LoVo (cell line): ENCODE measurements around the gene ROPN1.
A peak's percentile ranks its signal among the peaks of the same experiment; 100 is the strongest.
"Not testable (repeated sequence)": the region's sequence is repeated elsewhere in the genome, so short reads cannot be mapped to it uniquely, and the experiment has no call there.

ENCODE experiments used
- DNase-seq: peaks from one replicate; pipeline ENCODE4 v3.0.0-alpha.2; 2016; ENCODE audit warnings: low spot score

ROPN1 gene

DNA sequence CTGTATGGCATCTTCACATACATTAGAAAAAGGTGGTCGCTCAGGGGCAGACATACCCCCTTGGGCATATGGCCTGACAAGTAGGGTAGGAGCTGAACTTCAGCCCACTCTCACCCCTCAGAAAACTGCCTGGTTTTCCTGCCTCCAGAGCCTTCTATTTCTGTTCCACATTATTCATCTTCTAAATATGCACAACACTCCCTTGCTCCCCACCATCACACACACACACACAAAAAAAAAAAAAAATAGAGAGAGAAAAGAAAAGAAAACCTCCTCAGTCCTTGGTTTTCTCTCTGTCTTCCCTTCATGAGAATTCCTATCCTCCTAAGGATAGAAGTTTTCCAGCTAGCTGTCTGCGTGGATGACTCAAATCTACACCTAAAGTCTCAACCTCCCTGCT lies 5.6 kb upstream of the ROPN1 start:
- DNase-seq: no peak

DNA sequence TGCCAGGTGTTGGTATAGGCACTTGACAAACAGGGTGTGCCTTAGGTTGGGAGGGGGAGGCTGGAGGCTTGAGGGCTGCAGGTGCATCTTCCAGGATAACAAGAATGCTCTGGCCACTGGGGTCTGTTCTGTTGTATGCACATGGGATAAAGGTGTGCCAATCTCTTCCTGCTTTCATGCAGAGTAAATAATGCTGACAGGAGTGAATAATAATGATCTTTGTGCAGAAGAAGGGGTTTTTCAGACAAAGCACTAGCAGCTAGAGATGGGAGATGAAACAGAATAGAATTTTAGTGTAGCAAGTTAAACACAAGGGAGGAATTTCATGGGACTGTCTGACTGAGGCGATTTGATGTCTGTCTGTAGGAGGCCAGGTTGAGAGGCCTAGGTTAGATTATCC lies 1.9 kb upstream of the ROPN1 start:
- DNase-seq: no peak

DNA sequence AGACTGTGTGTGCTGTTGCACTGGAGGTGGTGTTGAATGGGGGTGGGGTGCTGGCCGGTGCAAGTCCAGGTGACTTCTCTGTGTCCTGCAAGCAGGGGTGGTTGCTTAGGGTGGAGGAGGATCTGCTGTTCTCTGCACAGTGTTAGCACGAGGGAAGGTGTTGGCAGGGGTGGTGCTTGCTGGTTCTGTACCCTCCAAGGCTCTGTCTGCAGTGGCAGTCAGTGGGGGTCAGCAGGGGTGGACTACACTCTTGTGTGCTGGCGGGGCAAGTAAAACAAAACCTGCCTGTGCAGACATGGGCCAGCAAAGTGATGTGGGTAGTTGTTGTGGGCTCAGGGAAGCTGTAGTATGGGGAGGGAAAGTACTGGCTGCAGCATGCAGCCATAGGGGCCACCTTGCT lies 5.5 kb downstream of the ROPN1 start:
- no peak for DNase-seq

DNA sequence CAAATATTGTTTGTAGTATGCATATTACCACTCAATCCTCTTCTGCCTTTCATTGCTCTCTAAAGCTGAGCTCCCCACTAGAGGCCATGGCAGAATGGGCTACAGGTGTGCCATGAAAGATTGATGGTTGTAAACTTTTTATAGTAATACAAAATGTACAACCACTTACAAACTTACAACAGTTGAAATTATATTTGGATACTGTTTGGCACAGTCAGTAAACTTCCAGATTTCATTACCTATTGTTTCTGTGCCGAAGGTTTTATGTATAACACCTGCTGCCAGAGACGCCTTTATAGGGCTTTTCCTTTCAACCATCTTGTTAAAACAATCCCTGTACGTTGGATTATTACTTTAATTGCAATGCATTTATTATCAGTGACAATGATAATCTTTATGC lies 7.0 kb downstream of the ROPN1 start:
- no peak for DNase-seq

DNA sequence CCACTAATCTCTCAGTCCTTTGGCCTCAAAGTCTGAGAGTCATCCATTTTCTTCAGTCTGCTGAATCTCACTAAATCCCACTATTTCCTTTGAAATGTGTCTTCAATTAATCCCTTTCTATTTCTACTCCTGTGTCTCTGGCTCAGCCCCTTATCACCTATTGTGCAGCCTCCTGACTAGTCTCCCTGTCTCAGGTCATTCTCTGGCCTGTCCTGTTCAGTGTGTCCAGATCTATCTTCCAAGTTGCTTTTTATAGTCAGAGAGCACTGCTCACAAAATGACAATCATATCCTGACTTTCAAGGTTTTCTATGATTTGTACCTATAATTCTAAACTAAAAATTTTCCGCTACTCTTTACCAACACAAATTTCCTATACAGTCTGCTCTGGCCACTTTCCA lies 7.6 kb downstream of the ROPN1 start:
- no peak for DNase-seq

DNA sequence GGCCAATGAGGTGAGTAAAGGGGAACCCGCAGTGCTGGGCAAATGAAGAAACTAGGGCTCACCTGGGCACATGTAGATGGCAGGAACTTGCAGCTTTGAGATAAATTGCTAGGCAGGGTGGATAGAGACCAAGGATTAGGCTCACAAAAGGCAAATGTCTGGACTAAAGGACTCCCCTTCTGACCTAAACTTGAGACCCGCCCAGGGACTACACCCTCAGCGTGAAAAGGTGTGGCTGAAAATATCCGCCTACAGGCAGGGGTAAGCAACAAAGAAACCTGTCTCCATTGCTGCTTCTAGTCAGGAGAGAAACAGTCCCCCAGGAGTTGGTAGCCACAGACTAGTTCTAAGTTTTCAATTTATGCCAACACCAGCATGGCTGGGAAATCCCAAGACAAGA lies 10.6 kb downstream of the ROPN1 start:
- not testable (repeated sequence) for DNase-seq

DNA sequence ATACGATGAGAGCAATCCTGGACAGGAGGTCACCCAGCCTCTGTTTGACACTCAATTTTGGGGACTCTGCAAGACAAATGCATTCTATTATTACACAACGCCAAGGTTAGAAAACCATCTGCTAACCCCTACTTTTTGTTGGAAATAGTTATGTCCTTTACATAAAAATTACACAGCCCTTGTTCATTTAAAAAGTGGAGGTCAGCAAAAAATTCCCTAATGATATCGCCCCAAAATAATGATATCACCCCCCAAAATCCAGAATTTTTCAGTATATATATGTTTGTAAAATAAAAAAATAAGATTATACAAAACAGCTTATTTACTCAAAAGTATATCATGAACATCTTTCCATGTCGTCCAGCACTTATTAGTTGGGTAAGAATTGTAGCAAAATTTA lies 11.4 kb downstream of the ROPN1 start:
- no peak for DNase-seq

DNA sequence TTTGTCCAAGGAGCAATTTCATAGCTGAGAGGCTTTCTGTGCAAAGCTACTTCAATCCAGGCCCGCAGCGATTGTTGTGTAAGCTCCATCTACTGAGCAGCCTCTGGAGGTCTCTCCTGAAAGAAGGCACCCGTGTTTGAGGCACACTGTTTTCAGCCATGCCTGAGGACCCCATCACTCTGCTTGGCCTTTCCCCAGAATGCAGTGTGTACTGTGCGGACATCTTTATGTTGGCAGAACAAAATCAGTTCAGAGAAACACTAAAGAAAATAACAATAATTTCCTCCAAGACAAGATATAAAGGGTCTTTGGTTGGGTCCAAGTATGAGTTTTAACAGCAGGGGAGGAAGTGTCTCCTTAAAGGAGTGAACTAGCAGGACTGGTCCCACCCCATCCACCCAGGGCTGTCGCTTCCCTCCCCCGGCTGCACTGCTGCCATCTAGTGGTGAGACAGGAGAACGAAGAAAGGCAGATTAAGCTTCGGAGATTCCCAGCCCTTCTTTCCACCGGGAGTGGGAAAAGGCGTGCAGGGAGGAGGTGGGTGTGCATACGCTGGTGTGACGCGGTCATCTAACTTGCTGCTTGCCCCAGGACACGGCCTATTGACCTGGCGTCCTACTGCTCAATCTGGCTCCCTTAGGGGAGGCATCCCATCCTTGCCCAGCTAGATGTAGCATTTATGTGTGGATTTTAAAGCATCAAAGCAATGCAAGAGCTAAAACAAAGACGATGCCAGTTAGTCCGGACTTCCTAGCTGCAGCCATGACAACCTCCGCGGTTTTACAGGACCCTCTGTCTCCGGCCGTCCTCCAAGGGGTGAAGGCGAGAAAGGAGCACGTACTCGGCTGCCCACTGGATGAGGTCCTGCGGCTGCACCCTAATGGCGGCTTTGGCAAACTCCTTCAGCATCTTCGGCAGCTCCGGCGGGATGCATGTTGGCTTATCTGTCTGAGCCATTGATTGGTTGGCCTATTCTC lies 12.1 kb downstream of the ROPN1 start:
- DNase-seq: peak; percentile 16

DNA sequence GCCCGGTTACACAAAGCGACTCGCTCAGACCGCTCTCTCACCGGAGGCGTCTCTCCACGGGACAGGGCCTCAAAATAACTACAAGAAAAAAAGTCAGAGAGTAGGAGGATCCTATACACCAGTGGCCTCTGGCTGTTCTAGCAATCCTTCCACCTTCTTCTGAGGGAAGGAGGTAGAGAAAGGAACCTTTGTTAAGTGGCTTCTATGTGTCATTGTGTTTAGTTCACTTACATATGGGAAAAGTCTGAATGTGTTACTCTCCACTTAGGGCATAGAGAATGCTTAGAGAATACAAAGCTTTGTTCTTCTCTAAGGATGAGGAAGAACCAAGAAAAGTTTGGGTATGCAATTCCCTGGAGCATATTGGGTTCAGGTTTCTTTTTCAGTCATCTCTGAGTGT lies 15.0 kb downstream of the ROPN1 start:
- not testable (repeated sequence) for DNase-seq

DNA sequence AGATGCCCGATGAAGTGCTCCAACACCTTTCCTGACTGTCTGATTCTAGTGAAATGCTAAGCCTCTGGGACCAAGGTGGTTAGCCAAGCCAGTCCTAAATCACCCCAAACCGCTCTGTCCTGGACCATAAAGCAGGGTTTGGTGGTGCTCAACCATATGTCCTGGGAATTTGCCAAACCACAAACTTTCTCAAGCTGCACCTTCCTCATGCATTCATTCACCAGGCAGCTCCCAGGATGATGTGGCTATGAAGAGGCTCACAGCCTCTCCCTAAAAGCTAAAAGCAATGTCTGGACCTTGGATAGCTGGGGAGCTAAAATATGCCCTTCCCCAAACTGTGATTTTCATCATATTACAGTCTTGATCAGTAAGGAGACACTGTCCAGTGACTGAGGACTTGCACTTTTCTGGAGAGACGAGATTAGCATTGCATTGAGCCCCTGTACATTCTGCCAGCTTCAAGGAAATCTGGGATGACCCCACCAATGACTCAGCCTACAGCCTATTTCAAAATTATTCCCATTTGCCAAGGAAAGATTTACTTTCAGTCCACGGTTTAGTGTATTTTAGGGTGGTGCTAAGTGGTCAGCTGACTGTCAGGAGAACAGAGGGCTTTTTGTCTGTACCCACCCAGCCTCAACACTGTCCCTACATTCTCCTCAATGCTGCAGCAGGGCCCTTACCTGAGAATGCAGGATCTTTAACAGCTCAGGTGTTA lies 15.6 kb downstream of the ROPN1 start:
- not testable (repeated sequence) for DNase-seq

DNA sequence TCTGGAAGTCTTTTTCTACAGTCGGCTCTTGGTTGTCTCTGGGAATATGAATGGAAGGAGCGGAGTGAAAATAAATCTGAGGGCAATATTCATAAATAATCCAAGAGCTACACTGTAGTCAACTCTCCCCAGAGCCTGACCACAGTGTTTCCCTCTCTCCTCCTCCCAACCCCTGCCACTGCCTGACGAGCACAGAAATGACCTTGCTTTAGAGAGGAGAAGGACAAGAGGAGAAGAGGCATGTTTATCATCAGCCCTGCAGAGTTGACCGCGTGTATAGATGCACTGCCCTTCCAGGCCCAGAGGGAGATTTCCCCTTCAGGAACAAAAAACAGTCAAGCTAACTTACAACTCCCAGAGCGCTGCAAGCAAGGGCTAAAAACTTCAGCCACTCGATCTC lies 16.9 kb downstream of the ROPN1 start:
- DNase-seq: not testable (repeated sequence)

DNA sequence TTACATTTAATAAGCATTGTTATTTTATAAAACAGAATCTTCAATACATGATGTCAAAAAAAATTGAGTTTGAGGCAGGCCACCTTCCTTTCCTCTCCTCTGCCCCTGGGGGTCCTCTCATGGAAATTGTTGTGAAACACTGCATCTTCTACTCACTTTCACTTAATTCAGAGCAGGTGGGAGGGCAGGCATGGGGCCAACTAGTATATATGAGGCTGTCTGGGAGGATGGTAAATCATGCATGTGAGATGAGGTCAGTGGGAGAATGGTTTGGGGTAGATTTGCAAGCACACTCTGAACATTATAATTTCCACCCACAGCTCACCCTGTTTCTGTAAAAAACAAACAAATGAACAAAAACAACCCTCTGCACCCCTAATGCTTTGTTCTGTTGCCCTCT lies 20.5 kb downstream of the ROPN1 start:
- DNase-seq: no peak

DNA sequence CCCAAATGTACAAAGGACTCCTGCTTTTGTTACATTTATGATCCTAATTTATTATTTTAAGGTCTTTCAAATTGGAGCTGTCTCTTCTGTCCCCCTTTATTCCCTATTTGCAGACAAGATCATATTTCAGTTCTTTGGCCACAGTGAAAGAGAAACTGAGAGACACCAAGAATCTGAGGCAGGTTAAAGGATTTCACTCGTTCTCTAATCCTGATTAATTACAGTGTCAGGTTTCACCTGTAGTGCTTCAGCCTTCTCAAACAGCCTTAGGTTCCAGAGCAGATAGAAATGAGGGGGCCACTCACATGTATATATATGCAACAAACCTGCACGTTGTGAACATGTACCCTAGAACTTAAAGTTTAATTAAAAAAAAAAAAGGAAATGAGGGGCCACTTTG lies 24.7 kb downstream of the ROPN1 start:
- DNase-seq: not testable (repeated sequence)

DNA sequence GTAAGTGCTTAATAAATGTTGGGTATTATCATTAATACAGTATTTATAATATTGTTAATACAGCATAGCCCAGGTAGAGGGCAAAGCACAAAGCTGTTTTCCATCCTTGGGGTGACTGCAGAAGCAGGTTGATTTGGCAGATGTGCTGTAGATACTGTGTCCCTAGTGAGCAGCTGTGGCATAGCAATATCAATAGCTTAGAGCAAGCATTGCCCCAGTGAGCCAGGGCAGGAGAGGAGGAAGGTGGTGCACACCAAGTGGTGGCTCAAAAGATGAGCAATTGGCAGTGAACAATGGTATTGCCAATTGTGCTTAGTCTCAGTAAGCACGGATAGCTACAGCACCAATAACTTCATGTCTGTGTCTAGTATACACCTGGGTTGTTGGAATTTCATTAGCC lies 25.1 kb downstream of the ROPN1 start:
- DNase-seq: not testable (repeated sequence)

DNA sequence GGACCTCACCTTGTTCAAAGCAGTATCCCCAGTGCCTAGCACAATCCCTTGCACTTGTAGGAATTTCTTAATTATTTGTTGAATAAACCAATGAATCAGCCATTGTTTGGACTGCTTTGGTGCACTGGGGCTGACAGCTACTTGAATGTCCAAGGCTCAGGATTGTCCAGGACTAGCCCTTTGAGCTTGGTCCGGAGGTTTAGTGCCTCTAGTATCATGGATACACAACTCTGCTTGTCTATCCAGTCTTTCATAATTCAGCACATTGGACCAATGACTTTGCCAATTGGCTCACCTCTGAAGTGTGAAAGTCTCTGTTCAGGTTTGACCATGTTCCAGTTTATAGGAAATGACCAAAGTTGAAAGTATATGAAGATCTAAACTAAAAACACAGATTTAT lies 27.1 kb downstream of the ROPN1 start:
- not testable (repeated sequence) for DNase-seq

DNA sequence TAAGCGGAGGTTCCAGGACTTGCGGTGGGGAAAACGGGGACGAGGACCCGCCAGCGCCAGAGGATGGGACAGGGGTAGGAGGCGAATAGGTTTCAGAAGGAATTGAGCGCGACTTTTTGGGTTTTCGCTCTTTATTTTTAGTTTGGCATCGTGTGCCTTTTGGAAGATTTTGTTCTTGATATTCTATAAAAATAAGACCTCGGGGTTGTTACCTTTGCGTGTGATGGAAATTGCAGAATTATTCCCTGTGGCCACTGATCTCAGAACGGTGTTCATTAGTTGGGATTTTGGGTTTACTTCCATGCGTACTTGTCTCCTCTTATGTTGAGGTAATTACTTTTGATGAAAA lies 30.4 kb downstream of the ROPN1 start:
- DNase-seq: no peak

DNA sequence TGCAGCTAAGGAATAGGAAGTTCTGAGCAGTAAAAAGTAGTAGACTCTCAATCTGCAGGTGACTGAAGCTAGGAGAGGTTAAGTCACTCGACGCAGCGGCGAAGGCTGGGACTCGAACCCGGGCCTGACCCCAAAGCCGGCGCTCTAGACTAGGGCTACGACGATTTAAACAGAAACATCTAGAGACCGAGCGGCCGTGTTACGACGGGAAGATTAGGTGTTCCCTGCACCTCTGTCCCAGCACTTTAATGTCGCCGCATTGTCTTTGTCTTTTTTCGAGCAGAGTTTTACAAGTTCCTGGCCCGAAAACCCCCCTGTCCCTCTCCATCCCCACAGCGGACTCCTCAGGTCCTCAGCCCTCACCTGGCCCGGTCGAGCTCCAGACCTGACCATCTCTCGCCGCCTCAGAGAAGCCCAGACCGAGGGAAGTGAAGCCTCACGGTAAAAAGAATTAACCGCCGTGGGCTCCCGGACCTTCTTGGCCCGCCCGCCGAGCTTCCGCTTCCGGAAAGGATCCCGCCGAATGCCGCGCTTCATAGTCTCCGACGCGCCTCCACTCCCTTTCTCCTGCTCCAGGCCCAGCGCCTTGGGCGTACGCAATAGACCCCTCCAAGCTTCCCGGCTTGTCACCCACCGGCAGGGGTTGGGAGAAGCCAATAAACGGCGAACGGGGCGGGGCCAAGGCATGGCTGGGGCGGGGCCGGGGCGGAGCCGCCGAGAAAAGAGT lies 31.0 kb downstream of the ROPN1 start, which contains the start of gene CCDC14:
CCDC14 (minus strand) TSS at position 449 of the 727 bp plus-strand sequence; CDS start at position 393, 56 bp downstream.
- peak; percentile 95 for DNase-seq

DNA sequence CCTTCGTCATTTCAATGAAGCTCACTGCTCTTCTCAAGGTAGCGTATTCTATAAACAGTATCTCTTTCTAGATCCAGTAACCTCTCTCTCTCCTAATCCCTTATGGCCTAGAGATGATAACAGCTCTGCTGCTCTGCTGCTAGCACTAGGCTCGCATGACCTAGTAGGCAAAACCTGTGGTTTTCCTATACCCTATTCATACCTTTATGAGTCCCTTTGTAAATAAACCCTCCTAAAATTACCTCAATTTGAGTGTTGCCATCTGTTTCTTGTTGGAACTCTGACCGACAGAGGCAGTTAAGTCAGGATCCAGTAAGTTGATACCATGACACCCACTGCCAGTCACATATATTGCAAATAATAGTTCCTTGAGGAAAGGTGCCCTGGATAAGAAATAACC lies 38.2 kb downstream of the ROPN1 start:
- DNase-seq: no peak

DNA sequence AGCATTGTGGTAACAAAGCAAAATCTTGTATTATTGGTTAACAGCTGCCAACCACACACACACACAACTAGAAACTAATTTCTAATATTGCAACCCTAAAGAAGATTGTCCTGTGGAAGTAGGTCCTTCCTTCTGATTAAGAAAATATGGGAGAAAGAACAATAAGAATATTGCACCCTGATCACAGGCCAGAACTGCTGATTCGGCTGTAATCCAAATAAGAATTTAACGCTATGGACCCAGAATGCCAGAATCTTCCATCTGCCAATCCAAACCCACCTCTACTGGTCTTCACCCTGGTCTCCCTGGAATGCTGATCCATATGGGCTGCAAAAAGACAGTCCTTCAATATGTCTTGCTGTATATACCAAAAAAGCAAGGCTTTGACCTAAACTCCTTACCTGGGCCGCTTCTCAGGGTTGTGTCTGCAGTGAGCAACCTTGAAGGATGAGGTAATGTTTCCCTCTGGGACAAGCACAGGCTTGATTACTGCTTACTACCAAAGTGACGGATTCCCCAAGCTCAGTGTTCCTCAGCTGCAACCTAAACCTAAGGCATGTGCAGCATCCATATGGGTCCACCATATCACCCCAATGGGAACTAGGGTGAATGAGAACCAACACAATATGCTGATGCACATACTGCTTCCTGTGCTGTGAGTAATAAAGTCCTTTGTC lies 38.9 kb downstream of the ROPN1 start:
- DNase-seq: no peak

DNA sequence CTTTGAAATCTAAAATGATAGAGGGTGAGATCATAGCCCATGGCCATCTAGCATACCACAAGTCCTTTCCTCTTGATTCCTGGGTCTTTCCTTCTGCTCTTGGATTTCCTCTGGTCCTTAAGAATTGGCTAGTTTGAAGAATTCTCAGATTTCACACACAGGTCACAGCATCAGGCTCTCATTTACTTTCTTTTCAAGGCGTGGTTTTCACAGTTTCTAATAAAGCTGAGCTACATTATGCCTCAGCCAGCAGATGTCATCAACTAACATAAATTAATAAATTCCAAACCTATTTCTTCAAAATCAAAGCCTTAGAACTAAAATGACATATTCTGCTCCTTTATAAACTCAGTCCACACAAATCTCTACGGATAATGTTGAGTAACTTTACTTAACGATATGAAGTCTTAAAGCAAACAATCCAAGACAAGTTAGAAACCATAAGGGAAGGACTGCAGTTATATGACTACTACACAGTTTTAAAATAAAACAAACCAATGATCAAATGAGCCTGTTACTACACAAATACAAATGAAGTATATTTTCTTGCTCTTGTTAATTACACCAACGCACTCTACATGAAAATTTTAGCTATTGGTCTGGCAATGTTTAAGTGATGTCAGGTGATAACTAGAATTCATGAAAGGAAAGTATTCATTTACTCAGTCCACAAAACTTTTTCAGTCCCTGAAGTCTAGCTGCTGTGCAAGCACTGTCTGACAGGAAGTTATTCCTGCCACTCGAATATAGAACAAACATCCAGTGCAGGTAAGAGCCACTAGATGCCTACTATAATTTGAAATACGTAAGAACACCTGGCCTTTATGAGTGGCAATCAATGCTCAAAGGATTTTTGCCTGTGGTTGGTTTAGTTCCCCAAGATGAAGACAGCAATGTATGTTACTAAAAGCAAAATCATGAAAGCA lies 40.1 kb downstream of the ROPN1 start:
- DNase-seq: no peak

DNA sequence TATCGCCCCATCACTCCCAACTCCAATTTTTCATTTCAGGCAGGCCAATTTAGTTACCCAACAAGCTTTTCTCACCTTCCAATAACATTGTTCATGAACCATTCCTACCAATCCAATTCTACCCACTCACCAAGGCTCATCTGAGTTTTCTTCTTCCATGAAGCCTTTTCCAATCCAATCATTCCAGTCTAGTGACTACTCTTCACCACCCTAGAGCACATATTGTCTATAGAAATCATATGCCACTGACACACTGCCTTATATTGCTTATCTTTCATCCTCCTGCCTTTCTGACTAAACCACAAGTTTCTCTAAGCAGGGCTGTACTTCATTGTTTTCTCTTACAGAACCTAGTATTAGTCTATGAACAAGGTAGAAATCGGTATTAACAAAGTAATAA lies 42.3 kb downstream of the ROPN1 start:
- DNase-seq: no peak
